Measurements from ENCODE around the gene NFX1.

GRCh38 chr9:33310748-33311147 lies 20.4 kb downstream of the NFX1 start:
- TF ChIP-seq, protein P1, sequence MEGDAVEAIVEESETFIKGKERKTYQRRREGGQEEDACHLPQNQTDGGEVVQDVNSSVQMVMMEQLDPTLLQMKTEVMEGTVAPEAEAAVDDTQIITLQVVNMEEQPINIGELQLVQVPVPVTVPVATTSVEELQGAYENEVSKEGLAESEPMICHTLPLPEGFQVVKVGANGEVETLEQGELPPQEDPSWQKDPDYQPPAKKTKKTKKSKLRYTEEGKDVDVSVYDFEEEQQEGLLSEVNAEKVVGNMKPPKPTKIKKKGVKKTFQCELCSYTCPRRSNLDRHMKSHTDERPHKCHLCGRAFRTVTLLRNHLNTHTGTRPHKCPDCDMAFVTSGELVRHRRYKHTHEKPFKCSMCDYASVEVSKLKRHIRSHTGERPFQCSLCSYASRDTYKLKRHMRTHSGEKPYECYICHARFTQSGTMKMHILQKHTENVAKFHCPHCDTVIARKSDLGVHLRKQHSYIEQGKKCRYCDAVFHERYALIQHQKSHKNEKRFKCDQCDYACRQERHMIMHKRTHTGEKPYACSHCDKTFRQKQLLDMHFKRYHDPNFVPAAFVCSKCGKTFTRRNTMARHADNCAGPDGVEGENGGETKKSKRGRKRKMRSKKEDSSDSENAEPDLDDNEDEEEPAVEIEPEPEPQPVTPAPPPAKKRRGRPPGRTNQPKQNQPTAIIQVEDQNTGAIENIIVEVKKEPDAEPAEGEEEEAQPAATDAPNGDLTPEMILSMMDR (IDR thresholded peaks at IDR 0.05), result no peak
- no peak for TF ChIP-seq POLR2A (IDR thresholded peaks at IDR 0.05; ENCODE audit: low read depth)

Measured in esophagus muscularis mucosa (tissue), 3 donors.